Kidney tubule cell (primary cell): Measurements from ENCODE around the gene UNC5B.

ENCODE experiments used
- DNase-seq: peaks from one replicate; pipeline ENCODE4 v3.0.0-alpha.2; 2018; ENCODE audit warnings: low spot score

The UNC5B gene

DNA sequence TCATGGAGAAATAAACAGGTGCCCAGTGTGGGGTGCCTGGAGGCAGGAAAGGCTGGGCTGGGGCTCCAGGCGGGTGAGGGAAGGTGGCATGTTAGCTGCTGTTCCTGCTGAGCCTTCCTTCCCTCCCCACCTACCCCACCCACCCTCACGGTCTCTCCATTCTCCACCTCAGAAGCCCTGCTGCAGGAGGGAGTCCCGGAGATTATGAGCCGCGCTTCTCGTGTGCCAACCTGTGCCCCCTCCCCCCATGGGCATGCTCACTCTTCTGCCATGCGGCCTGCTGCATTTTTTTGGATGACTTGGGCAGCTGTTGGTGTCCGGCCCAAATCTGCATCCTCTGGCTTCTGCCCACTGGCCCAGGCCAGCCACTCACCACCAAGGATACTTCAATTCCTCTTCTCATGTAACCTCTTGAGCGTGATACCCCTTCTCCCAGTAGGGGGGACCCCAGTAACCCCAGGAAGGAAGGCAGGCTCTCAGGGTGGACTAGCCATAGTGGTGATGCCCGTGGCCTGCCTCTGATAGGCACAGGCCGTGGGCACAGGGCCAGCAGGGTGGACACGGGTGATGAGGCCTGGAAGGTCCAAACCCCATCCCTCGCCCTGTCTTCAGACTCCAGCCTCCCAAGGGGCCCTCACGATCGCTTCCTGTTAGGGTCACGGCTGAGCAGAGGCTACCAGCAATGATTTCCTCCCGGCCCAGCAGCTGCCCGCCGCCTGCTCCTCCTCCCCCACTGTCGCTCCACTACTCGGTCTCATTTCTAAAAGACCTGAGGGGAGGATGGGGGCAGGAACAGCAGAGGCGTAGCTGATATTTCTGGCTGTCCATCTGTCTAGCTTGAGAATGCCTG lies 27.8 kb downstream of the UNC5B start:
- DNase-seq, result no peak

DNA sequence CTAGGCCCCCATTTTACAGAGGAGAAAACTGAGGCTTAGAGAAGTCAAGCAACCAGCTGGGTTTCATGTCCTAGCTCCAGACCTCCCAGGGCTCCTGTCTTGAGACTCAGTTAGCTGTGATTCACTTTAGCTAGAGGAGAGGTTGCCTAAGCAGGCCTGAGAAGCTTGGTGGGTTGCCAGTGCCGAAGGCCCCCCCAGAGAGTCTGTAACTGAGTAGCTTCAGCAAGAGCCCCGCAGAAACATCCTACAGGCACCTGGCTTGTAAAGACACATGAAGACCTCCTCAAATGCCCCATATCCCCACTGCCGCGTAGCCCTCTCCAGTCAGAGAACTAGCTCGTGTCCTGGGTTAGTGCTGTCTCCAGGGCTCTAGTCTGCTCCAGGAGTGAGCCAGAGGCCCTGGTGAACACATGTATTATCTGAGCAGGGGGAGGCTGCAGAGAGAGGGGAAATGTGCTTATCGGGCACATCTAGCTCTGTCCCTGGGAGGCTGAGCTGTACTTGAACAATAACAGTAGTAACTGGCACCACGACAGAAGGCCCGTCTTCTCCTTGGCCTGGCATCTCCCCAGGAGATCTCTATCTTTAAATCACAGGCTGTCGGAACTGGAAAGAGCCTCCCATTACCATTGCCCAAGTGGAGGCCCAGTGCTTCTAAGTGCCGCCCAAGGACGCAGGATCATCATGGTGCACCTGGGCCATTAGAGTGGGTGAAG lies 28.9 kb downstream of the UNC5B start:
- DNase-seq, result no peak

DNA sequence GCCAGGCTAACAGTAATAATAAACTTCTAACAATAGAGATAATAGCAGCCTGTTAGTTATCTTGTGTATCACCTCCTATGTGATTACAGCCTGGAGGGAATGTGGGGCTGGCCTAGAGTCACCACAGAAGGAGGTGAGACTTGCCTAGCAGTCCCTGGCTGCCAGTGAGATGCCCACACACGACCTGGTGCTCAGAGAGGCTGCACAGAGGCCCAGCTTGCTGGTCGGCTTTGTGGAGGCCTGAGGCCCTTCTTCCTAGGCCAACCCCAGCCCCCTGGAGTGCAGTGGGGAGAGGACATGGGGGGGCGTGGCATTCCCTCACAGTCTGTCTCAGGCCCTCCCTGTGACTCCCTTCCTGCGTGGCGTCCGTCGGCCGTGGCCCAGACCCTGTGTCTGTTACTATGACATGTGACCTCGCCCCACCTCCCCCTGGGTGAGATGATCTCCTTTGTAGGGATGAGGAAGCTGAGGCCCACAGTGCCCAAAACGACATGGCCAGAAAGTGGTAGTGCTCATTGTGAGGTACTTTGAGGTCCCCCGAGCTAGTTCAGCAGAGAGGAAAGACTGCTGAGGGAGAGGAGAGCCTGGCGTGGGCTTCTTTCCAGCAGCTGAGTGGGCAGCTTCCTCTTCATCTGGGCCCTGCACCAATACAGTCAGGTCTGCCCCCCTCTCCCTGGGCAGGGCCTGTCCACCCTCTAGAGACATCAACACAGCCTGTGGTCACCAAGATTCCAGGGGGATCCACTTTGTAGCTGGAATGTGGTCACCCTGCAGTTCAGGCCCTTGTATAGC lies 29.7 kb downstream of the UNC5B start:
- DNase-seq, result no peak

DNA sequence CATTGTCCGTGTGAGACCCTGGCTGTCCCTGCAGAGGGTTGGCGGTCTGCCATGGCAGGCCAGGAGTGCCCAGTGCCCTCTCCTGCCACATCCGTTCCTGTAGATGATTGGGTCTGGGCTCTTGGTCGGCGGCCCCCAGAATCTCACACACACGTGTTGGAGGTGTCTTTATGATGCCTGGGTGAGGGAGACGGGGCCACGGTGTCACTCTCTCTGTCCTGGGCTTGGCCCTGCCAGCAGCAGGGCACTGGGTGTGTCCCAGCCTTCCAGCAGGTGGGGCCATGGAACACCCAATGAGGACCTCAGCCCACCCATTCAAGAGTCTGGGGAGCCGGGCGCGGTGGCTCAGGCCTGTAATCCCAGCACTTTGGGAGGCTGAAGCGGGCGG lies 30.2 kb downstream of the UNC5B start:
- DNase-seq, result no peak

DNA sequence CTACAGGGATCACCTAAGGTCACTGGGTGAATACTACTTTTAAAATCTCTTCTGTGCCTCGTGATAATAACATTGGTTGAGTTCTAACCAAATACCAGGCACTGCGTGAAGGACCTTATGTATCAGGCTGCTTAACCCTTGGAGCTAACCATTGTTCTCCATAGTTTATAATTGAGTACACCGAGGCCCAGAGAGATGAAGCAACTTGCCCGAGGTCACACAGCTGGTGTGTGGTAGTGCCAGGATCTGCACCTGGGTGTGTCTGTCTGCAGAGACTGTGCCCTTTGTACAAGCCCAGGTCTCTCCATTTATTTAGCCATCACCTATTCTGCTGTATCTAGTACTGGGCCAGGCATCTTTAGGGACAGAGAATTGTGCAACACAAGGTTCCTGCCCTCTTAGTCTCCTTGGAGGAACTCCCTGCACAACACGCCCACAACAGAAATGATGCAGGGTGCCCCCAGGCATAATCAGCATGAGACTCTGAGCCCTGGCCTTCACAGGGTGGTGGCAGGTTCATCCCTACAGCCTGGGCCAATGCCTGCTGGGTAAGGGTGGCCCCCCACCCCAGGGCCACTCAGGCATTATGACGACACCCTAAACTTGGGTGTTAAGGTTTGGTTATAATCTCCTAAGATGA lies 31.5 kb downstream of the UNC5B start:
- no peak for DNase-seq

- DNase-seq, result no peak
Observed at GRCh38 chr10:71244431-71245419, 32.4 kb downstream of the UNC5B start.

DNA sequence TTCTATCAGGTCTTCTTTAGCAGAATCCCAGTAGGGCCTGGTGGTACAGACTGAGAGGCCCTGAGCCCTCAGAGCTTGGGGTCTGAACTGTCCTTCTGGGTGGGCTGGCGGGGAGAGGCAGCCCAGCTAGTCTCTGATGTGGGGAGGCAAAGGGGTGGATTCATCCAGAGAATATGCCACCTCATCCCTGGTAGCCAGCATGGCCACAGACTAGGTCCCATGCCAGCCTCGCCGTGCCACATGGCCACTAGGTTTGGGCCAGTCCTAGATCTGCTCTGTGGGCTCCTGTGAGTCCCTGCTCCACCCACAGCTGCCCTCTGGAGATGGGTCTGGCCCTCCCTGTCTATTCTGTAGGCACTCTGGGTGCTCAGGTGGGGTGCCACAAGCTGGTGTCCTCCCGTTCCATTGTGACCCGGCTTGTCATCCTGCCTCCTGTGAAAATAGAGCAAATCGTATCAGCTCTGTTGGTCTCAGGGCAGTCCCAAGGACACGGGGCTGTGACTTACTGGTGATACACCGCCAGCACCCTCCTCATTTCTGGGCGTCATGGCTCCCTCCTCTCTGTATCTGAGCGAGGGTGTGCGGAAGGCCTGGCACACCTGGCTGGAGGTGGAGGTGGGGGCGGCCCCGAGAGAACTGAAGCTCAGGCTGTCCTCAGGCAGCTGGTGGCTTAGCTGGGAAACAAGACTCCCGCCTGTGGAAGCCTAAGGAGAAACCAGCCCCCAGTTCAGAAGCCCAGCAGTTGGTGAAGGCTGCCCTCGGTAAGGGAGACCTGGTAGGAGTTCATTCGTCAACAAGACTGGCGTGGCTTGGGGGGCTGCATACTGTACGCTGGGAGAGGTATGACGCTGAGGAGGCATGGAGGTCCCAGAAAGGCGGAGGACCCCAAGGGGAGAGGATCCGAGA lies 33.3 kb downstream of the UNC5B start:
- no peak for DNase-seq

- peak; percentile 47 for DNase-seq
Observed at GRCh38 chr10:71246591-71247413, 34.4 kb downstream of the UNC5B start.

- DNase-seq, result no peak
Observed at GRCh38 chr10:71247414-71247705, 35.0 kb downstream of the UNC5B start.

DNA sequence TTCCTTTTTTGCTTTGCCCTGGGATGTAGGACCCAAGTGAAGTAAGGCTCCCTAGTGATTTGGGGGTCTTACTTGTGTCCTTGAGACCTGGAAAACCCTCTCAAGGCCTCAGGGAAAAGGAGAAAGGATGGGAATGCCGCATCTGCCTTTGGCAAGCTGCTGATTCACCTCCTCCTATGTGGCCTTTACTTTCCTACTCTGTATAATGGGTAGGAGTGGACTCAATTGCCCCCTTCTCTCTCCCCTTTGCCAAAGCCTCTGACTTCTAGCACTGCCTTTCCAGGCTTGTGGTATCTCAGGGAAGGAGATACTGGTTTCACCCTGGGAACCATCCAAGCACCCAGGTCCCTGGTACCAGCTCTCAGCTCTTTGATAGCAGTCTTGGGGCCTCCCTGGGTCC lies 35.4 kb downstream of the UNC5B start:
- no peak for DNase-seq

GRCh38 chr10:71248210-71248609 lies 35.8 kb downstream of the UNC5B start:
- DNase-seq, result no peak

DNA sequence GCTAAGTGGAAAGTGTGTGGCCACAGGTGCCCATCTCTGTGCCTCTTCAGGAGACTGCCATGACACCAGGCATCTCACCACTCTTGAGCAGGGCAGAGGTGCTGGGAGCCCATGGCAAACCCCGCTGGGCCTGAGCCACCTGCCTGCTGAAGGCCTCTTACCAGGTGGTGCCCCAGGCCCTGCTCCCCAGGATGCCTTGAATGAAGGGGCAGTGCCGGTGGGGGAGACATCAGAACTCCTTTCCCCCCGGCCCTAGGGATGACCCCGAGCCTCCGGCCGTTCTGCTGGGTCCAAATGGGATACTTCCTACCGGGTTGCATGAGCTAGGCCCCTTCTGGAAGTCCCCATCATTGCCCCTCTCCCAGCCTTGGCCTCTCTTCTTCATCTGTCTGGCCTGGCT lies 37.6 kb downstream of the UNC5B start:
- DNase-seq, result no peak

DNA sequence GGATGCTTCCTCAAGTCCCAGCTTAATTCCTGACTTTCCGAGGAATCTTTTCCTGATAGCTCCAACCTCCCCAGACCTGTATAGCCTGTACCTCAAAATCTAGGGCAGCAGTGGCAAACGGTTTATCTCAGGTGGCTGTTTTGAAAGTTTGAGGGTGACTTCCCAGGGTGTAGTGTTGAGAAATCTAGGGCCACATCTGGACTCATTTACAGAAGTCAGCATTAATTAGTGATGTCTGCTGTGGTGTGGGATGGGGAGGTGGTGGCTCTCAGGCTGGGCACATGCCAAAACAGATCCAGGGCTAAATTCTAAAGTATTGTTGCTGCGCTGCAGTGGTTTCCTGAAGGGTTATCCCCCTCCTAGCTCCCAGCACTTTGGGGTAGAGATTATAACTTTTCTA lies 38.0 kb downstream of the UNC5B start:
- no peak for DNase-seq

DNA sequence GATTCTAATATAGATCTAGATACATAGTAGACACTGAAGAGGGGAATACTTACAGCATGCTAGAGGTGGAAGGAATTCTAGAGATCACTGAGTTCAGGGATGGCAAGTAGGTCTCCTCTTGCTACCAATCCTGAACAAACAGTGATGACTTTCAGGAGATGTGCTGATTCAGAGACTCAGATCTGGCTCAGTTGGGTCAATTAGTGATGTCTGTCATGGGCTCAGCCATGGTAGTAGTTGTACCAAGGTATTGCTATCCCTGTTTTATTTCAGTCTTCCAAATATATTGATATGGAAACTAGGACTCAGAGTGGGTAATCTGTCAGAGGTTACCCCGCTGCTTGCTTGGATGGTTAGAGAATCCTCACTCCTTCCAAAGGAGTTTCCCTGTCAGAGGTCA lies 38.5 kb downstream of the UNC5B start:
- DNase-seq, result no peak

- DNase-seq, result no peak
Observed at GRCh38 chr10:71251319-71251718, 38.9 kb downstream of the UNC5B start.

DNA sequence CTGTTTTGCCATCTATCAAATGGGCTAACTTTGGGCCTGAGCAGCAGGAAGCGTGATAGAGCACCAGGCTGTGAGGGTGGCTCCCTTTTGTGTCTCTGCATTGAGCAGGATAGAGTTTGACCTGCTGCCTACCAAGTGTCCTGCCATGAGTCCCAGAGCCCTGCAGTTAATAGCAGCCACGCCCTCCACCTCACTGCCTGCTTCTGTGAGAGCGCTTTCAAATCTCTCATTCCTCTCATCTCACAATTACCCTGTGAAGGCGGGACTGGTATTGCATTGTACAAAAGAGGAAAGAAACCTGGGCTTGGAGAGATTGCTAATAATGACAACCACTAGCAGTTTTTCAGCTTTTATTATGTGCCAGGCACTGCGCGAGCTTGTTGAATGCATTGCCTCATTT lies 39.9 kb downstream of the UNC5B start:
- DNase-seq, result no peak

DNA sequence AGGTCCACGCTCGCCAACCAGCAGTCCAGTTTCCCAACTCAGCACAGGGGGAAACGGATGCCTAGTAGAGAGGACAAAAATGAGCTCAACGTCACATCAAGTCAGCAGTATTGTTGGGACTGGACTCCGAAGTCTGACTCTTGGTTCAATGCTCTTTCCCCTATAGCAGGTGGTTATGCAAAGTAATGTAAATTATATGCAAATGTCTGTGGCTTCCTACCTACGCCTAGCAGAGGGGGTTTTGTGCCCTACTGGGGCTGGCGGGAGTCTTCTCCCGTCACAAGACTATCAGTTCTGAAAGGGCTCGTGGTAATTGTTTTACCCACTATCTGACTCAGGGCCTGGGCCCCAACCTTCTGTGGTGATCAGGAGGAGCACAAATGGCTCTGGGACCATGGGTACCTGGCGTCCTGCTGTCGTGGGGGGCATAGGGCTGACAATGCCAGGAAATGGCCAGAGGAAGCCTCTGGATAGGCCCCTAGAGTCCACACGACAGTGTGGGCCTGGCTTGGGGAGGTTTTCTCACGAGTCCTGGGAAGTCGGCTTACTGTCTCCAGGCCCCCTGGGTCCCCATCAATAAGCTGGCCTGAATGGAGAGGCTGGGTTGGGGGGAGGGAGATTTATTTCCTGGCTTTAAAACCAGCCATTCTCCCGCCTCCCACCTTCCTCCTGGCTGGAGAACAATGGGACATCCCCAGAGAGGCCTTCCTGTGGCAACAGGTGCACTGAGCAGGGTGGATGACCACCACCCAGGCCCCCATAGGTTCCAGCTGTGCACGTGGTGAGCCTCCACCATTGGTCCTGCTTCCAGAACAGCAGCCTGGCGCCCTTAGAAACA lies 41.8 kb downstream of the UNC5B start:
- DNase-seq, result no peak

- no peak for DNase-seq
Observed at GRCh38 chr10:71254834-71255549, 42.6 kb downstream of the UNC5B start.
